Keratinocyte (primary cell): ENCODE results near the gene RNU1-1. TPM values are rescaled to one million over a fixed set of nuclear protein-coding genes. Genes with fewer than 3 reads are reported as not detected.
"Not testable (repeated sequence)": the region's sequence is repeated elsewhere in the genome, so short reads cannot be mapped to it uniquely, and the experiment has no call there.

Experiments used
- DNase-seq: peaks from one replicate; pipeline ENCODE4 v3.0.0-alpha.2; 2011; ENCODE audit warnings: low read depth, missing footprints, low spot score
- FAIRE-seq: peaks from 2 replicates; lab custom pipeline; 2011; peaks lifted over from hg19 to GRCh38; lab: Jason Lieb, UNC
- H2AFZ ChIP-seq: 2 replicates; pipeline ENCODE4 v1.6.0; 2012; ENCODE audit warnings: low read length, control low read depth, inconsistent platforms; ENCODE audit not compliant: control insufficient read depth
- H3K27ac ChIP-seq: 2 replicates; pipeline ENCODE4 v1.5.1; 2011; ENCODE audit warnings: low read length; ENCODE audit not compliant: control insufficient read depth, insufficient read depth
- H3K27me3 ChIP-seq: 3 replicates; pipeline ENCODE4 v1.6.0; 2011; ENCODE audit warnings: low read length; ENCODE audit not compliant: control insufficient read depth, insufficient read depth; ENCODE audit errors: extremely low read depth
- H3K36me3 ChIP-seq, 2 experiments: 2 replicates in 1 of 2; 3 replicates in 1 of 2; pipeline ENCODE4 v1.5.1; 2011; ENCODE audit warnings: low read length in 2 of 2, mild to moderate bottlenecking in 1 of 2; ENCODE audit not compliant: control insufficient read depth in 2 of 2, insufficient read depth in 2 of 2; ENCODE audit errors: extremely low read depth in 1 of 2
- H3K4me1 ChIP-seq: 3 replicates; pipeline ENCODE4 v1.5.1; 2011; ENCODE audit warnings: low read length; ENCODE audit not compliant: control insufficient read depth, insufficient read depth; ENCODE audit errors: extremely low read depth
- H3K4me2 ChIP-seq: 3 replicates; pipeline ENCODE4 v1.6.0; 2011; ENCODE audit warnings: low read depth, low read length; ENCODE audit not compliant: control insufficient read depth, insufficient read depth; ENCODE audit errors: extremely low read depth
- H3K4me3 ChIP-seq, 3 experiments: fragments of 200-600 bp in 1 of 3; sonication (generic) in 1 of 3; 2 replicates in 2 of 3; 3 replicates in 1 of 3; pipeline ENCODE4 v1.5.1; 2011 to 2016; ENCODE audit warnings: low read length in 3 of 3, mild to moderate bottlenecking in 3 of 3, control low read depth in 2 of 3, inconsistent platforms in 1 of 3, low read depth in 1 of 3, mixed read lengths in 1 of 3, mixed run types in 1 of 3, moderate library complexity in 1 of 3; ENCODE audit not compliant: control insufficient read depth in 2 of 3, insufficient read depth in 2 of 3; ENCODE audit errors: extremely low read depth in 1 of 3
- H3K79me2 ChIP-seq: 2 replicates; pipeline ENCODE4 v1.6.0; 2012; ENCODE audit warnings: low read length; ENCODE audit not compliant: control insufficient read depth, insufficient read depth
- H3K9ac ChIP-seq: 3 replicates; pipeline ENCODE4 v1.6.0; 2011; ENCODE audit warnings: low read length; ENCODE audit not compliant: control insufficient read depth, insufficient read depth; ENCODE audit errors: extremely low read depth
- H3K9me1 ChIP-seq: 3 replicates; pipeline ENCODE4 v1.6.0; 2011; ENCODE audit warnings: low read length; ENCODE audit not compliant: control insufficient read depth, insufficient read depth; ENCODE audit errors: extremely low read depth
- H3K9me3 ChIP-seq: 2 replicates; pipeline ENCODE4 v1.5.1; 2012; ENCODE audit warnings: low read depth, low read length; ENCODE audit not compliant: control insufficient read depth
- H4K20me1 ChIP-seq: 3 replicates; pipeline ENCODE4 v1.6.0; 2011; ENCODE audit warnings: low read length; ENCODE audit not compliant: control insufficient read depth, insufficient read depth; ENCODE audit errors: extremely low read depth
- dilution Hi-C: fragments of 300-500 bp; cut with MboI; formaldehyde crosslinking; loops from one replicate; pipeline ENCODE4 v1.7.0; 2020; ENCODE audit warnings: low sequenced_read_pairs; ENCODE audit not compliant: extremely low pct_ligation_motif_present
- polyA plus RNA-seq, 5 experiments: library from polyadenylated mRNA; depleted of rRNA in 3 of 5; stranded (reverse) in 3 of 5; stranded (forward) in 1 of 5; unstranded in 1 of 5; fragments of >200 nt; gene quantifications; 1 replicate in 1 of 5; 2 replicates in 3 of 5; 3 replicates in 1 of 5; pipeline versions ENCODE4 v1.2.1 to v1.2.3, GENCODE V29; 2011 to 2012; ENCODE audit warnings: missing spikeins in 2 of 5, low read depth in 1 of 5, low replicate concordance in 1 of 5

RNU1-1 gene
- polyA plus RNA-seq, 1 donor (not counting 4 experiments of a cell fraction or from before 2014, with no cell fraction given), result 67.0 TPM

GRCh38 chr1:16528338-16528737, 14.3 kb upstream of the RNU1-1 start:
- H3K9ac ChIP-seq, H3K9me1 ChIP-seq, H3K79me2 ChIP-seq, H3K4me3 ChIP-seq, DNase-seq, H2AFZ ChIP-seq, H3K4me1 ChIP-seq, H4K20me1 ChIP-seq, H3K9me3 ChIP-seq, H3K4me2 ChIP-seq, H3K27me3 ChIP-seq, dilution Hi-C loops, H3K27ac ChIP-seq, H3K36me3 ChIP-seq, FAIRE-seq: not testable (repeated sequence)

GRCh38 chr1:16525769-16526168, 11.7 kb upstream of the RNU1-1 start:
- H3K4me1 ChIP-seq, H2AFZ ChIP-seq, H3K4me3 ChIP-seq, H3K9me1 ChIP-seq, H3K36me3 ChIP-seq, H3K4me2 ChIP-seq, H3K27me3 ChIP-seq, H3K27ac ChIP-seq, DNase-seq, H3K9ac ChIP-seq, dilution Hi-C loops, H3K79me2 ChIP-seq, FAIRE-seq, H4K20me1 ChIP-seq, H3K9me3 ChIP-seq: not testable (repeated sequence)

GRCh38 chr1:16521679-16522078, 7.6 kb upstream of the RNU1-1 start:
- H3K4me3 ChIP-seq, H4K20me1 ChIP-seq, H3K79me2 ChIP-seq, H3K9ac ChIP-seq, H3K27ac ChIP-seq, DNase-seq, dilution Hi-C loops, H2AFZ ChIP-seq, H3K4me1 ChIP-seq, H3K9me3 ChIP-seq, H3K4me2 ChIP-seq, H3K36me3 ChIP-seq, FAIRE-seq, H3K9me1 ChIP-seq: not testable (repeated sequence)
- peaks cover 15% of the 10 kb centered on the region for H3K27me3 ChIP-seq
